ENCODE results near the gene SUSD4.
"Not testable (repeated sequence)": the region's sequence is repeated elsewhere in the genome, so short reads cannot be mapped to it uniquely, and the experiment has no call there.

SUSD4 gene

GRCh38 chr1:223285452-223285851 lies 78.5 kb downstream of the SUSD4 start:
- no peak for DNase-seq

- not testable (repeated sequence) for DNase-seq
Measured at GRCh38 chr1:223283697-223284096, 80.3 kb downstream of the SUSD4 start.

GRCh38 chr1:223278311-223278710 lies 85.7 kb downstream of the SUSD4 start:
- DNase-seq = not testable (repeated sequence)

DNA sequence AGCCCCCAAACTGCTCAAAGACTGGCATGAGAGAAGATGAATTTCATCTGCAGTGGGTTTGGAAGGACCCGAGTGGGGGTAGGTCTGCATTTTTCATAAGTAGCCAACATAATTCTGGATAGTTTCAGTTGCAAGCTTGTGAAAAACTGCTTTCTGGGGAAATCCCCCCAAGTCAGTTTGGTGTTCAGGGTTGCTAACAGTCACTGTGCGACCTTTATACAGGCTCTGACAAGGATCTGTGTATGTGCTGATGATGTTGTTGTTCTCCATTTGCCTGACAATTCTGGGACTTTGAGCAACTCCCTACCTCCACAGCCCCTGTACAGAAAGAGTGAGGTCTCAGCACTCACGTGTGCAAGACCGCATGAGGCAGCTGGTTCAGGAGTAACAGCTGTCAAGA lies 87.9 kb downstream of the SUSD4 start:
- DNase-seq = no peak

- no peak for DNase-seq
Measured at GRCh38 chr1:223273511-223273910, 90.5 kb downstream of the SUSD4 start.

DNA sequence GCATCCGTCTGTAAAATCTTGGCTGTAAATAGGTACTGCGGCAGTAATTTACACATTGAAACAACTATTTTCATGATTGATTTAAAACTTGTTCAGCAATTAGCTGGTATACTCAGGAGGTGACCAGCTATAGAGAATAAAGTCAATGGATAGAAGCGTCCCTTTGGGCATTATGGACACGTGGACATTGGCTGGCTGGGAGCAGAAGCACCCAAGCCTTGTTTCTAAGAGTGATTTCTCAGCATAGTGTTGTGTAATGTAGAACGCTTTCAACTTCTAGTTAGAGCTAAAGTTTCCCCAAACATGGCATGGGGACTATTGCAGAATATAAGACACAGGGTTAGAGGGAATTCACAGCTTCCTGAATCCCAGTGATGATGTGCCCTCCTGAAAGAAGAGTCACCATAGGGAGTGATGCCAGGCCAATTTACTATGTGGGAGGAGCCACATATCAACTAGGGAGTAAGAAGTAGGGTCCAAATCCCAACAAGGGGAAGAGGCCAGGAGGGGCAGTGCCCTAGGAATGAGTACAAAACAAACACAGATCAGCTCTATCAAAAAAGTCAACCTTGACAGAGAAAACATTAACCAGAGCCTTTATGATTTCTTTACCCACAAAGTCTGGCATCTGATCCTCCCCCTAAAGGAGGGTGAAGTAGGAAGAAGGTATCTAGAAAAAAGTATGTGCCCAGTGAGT lies 92.7 kb downstream of the SUSD4 start:
- no peak for DNase-seq

DNA sequence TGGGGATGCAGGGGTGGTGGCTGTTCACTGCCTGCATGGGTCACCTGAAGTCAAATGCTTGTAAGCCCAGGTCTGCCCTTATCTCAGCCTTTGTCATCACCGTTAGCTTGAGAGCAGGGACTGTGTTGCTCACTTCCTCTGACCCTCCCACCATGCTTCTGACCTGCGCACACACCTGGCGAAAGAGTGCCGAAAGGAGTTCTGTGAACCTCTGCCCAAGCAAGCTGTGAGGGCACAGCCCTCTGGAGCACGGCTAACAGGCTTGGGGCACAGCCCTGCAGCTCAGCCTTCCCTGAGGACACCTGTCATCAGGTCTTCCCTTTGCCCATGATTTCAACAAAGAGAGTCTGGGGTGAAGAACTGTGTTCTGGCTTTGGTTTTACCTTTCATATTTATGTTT lies 93.8 kb downstream of the SUSD4 start:
- no peak for DNase-seq

DNA sequence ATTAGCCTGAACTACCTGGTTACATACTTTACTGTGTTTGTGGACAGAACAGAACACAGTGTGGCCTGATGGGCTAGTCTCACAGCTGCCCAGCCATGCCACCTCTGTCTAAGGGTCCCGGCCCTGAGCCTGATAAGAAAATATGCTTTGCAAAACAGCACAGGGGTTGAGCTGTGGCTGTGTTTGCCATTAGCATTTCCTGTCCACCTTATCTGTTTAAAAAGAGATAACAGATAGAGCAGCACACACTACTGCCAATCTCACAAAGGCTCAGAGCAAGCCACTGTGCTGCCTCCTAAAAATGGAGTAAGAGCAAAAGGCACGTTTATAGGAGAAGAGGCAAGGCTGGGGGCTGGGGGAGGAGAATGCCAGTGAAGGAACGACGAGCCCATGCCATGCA lies 95.0 kb downstream of the SUSD4 start:
- no peak for DNase-seq

- DNase-seq = no peak
Measured at GRCh38 chr1:223266632-223267172, 97.3 kb downstream of the SUSD4 start.

DNA sequence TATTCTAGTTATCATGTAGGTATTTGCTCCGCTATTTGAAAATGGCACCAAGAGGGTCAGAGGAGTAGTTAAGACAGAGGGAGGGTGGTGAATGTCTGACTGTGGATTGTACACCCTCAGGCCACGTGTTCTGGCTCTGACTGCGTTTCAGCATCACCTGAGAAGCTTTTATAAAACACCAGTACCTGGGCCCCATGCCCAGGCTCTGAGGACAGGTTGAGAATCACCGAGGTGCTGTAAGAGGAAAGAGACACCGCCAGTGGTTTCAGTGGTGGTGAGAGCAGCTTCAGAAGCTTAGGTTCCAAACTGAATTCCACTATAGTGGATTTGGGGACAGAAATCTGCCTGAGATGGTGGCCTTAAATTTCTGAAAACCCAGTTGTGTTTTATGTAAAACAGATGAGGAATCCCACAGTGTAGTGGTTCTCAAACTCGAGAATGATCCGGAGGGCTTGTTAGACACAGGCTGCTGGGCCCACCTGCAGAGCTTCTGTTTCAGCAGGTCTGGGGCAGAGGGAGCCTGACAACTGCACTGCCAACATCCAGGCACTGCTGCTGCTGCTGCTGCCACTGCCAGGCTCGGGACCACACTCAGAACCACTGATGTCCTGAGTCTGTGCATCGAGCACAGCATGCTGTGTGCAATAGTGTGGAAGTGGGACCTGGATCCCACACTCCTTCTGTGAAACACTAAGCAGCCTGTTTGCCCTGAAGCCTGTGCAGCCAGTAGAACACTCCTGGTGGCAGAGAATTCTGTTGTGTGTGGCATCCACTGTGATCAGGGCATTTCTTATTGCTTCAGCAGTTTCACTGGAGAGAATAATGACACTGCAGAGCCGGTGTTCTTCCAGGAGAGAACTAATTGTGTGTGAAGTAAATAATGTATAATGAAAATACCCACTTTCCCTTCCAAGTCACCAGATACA lies 98.7 kb downstream of the SUSD4 start:
- DNase-seq = no peak

DNA sequence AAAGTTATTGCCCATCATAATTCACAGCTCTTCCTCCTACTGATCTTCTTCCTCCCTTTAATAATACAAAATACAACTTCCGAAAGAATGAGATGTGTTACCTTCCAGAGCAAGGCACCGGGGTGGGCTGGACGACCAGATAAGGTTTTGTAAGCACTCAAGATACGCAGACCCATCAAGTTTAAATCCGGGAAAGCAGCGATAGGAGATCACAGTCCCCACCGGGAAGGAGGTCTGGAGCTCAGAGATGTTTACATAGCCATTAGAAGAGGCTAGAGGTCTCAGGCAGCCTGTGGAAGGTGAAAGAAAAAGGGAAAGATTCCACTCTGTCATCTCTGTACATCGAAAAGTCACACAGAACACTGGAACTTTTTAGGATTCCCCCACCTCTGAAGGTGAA lies 99.4 kb downstream of the SUSD4 start:
- no peak for DNase-seq

- no peak for DNase-seq
Measured at GRCh38 chr1:223261914-223262313, 102.1 kb downstream of the SUSD4 start.

- no peak for DNase-seq
Measured at GRCh38 chr1:223260712-223261111, 103.3 kb downstream of the SUSD4 start.

DNA sequence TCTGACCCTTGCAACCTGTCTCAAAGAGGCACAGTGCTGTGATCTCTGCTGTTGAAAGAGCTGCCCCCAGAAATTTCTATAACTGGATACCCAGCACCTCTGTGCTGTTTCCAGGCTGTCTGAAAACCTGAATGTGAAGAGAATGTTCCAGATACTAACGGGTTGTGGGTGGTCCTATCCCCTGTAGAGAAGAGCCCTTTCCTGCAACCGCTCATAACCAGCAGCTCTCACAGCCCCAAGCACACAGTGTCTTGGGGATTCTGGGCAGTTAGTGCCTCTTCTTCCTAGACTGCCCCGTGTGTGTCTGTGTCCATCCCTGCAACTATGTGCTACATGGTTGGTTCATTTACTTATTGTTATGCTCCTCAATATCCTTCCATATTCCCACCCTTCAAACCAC lies 104.5 kb downstream of the SUSD4 start:
- no peak for DNase-seq

- DNase-seq = no peak
Measured at GRCh38 chr1:223258751-223259198, 105.2 kb downstream of the SUSD4 start.

GRCh38 chr1:223257856-223258550 lies 106.0 kb downstream of the SUSD4 start:
- DNase-seq = no peak

GRCh38 chr1:223256034-223256433 lies 107.9 kb downstream of the SUSD4 start:
- DNase-seq = no peak

DNA sequence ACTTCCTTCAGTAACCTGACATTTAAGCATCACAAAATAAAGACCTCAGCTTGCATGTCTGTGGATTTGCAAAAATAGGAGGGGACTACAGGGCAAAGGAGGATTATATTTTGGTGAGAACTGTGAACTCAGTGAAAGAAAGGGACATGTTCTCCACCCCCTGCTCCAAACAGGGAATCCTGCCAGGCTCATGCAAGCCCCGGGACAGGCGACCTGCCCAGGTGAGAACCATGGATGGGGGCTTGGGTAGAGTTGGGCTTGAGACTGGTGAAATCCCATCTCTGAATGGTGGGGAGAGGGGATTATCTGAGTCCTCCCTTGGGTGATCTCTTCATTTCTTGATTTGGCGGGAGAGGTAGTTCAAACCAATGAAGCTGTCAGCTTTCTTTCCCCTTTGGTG lies 110.1 kb downstream of the SUSD4 start:
- DNase-seq = no peak

DNA sequence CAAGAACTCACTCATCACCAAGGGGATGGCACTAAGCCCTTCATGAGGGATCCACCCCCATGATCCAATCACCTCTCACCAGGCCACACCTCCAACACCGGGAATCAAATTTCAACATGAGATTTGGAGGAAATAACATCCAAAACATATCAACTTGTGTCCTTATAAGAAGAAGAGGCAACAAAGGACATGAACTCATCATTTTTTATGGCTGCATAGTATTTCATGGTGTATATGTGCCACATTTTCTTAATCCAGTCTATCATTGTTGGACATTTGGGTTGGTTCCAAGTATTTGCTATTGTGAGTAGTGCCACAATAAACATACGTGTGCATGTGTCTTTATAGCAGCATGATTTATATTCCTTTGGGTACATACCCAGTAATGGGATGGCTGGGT lies 112.6 kb downstream of the SUSD4 start:
- not testable (repeated sequence) for DNase-seq

- DNase-seq = no peak
Measured at GRCh38 chr1:223250632-223251015, 113.4 kb downstream of the SUSD4 start.

GRCh38 chr1:223249854-223250631 lies 113.9 kb downstream of the SUSD4 start:
- no peak for DNase-seq

GRCh38 chr1:223248770-223249140 lies 115.2 kb downstream of the SUSD4 start:
- no peak for DNase-seq

Data from stimulated activated CD4-positive, alpha-beta T cell treated with anti-CD3 and anti-CD28 coated beads, Interleukin-12 subunit alpha, Interleukin-12 subunit beta, amount 100 ng/mL, for 4 hours (primary cell).